ENCODE results near the gene SYT12. TPM values are rescaled to one million over a fixed set of nuclear protein-coding genes. Genes with fewer than 3 reads are reported as not detected.
A peak's percentile ranks its signal among the peaks of the same experiment; 100 is the strongest.

The SYT12 gene
- total and polyA plus RNA-seq, 7 experiments from 2014 or later, result not detected

- H3K9me3 ChIP-seq (ENCODE audit: control insufficient read depth in 2 of 3, low read length in 3 of 3), result no peaks in the 10 kb centered on the region
- ChIA-PET CTCF (no interaction called here), POLR2A (no interaction called here)
- no peaks in the 10 kb centered on the region for H3K36me3 ChIP-seq (ENCODE audit: control insufficient read depth in 2 of 3, insufficient read depth in 3 of 3, low read length in 3 of 3)
- peaks cover 9 to 18% of the 10 kb centered on the region in 2 donors for H3K27me3 ChIP-seq (ENCODE audit: control insufficient read depth in 2 of 2, insufficient read depth in 2 of 2, low read length in 2 of 2)
- Mint-ChIP-seq H3K4me3 (peak overlapping the region in 8 of 10 donors; percentile 39 to 91 (median 82)), H3K27ac (peak overlapping the region in 2 of 9 donors; percentile 48 to 95), H3K4me1 (peaks cover 4 to 32% (median 24%) of the 10 kb centered on the region in 7 donors), H3K9me3 (peaks cover 0 to 5% (median 0%) of the 10 kb centered on the region in 11 donors), H3K27me3 (peaks cover 23 to 73% (median 39%) of the 10 kb centered on the region in 5 donors), H3K36me3 (peaks cover 0 to 3% (median 0%) of the 10 kb centered on the region in 5 donors)
- peaks cover 24 to 31% of the 10 kb centered on the region in 2 donors for H3K4me1 ChIP-seq (ENCODE audit: control insufficient read depth in 2 of 2, insufficient read depth in 2 of 2, low read length in 2 of 2)
- ATAC-seq (no peak), DNase-seq (peak in 3 of 9 donors; percentile 5 to 15 (median 13))
- intact Hi-C loops (cut with micrococcal nuclease), result loop anchor here in 1 of 2 donors (1.0 to 5.0 kb wide), 2 partner anchors 47 to 67 kb away; partner anchors contain the start of gene PC
- peak overlapping the region; percentile 5 for H3K4me3 ChIP-seq (ENCODE audit: low read length)
- H3K27ac ChIP-seq (ENCODE audit: low read depth, low read length), result no peak overlapping the region
Measured at GRCh38 chr11:67024966-67025365, 2.0 kb downstream of the SYT12 start.

- Mint-ChIP-seq H3K9me3 (peaks cover 0 to 5% (median 0%) of the 10 kb centered on the region in 11 donors), H3K4me1 (peaks cover 4 to 32% (median 24%) of the 10 kb centered on the region in 7 donors), H3K4me3 (no peak overlapping the region), H3K27ac (no peak overlapping the region), H3K36me3 (peaks cover 0 to 3% (median 0%) of the 10 kb centered on the region in 5 donors), H3K27me3 (peaks cover 23 to 76% (median 38%) of the 10 kb centered on the region in 5 donors)
- intact Hi-C loops (cut with micrococcal nuclease), result no loop called here
- no peak overlapping the region for H3K27ac ChIP-seq (ENCODE audit: low read depth, low read length)
- DNase-seq (no peak), ATAC-seq (no peak)
- no peaks in the 10 kb centered on the region for H3K36me3 ChIP-seq (ENCODE audit: control insufficient read depth in 2 of 3, insufficient read depth in 3 of 3, low read length in 3 of 3)
- no peak overlapping the region for H3K4me3 ChIP-seq (ENCODE audit: low read length)
- peaks cover 9 to 18% of the 10 kb centered on the region in 2 donors for H3K27me3 ChIP-seq (ENCODE audit: control insufficient read depth in 2 of 2, insufficient read depth in 2 of 2, low read length in 2 of 2)
- H3K4me1 ChIP-seq (ENCODE audit: control insufficient read depth in 2 of 2, insufficient read depth in 2 of 2, low read length in 2 of 2), result peaks cover 24 to 31% of the 10 kb centered on the region in 2 donors
- POLR2A ChIA-PET, result interaction anchor here (0.8 kb wide), 1 partner anchor 13 kb away, joined by 4 read pairs; no protein-coding TSS in a partner anchor
- CTCF ChIA-PET, result interaction anchor here (0.6 kb wide), 1 partner anchor 55 kb away, joined by 3 read pairs; no protein-coding TSS in a partner anchor
- H3K9me3 ChIP-seq (ENCODE audit: control insufficient read depth in 2 of 3, low read length in 3 of 3), result no peaks in the 10 kb centered on the region
Measured at GRCh38 chr11:67025750-67026149, 2.8 kb downstream of the SYT12 start.

- Mint-ChIP-seq H3K36me3 (no peaks in the 10 kb centered on the region), H3K4me3 (no peak overlapping the region), H3K27me3 (peaks cover 31 to 74% (median 36%) of the 10 kb centered on the region in 5 donors), H3K9me3 (peaks cover 0 to 5% (median 0%) of the 10 kb centered on the region in 11 donors), H3K27ac (no peak overlapping the region), H3K4me1 (peaks cover 4 to 31% (median 23%) of the 10 kb centered on the region in 7 donors)
- Histone ChIP-seq H3K27me3 (ENCODE audit: control insufficient read depth in 2 of 2, insufficient read depth in 2 of 2, low read length in 2 of 2) (peaks cover 9 to 20% of the 10 kb centered on the region in 2 donors), H3K4me1 (ENCODE audit: control insufficient read depth in 2 of 2, insufficient read depth in 2 of 2, low read length in 2 of 2) (peaks cover 24 to 31% of the 10 kb centered on the region in 2 donors), H3K36me3 (ENCODE audit: control insufficient read depth in 2 of 3, insufficient read depth in 3 of 3, low read length in 3 of 3) (no peaks in the 10 kb centered on the region), H3K4me3 (ENCODE audit: low read length) (no peak overlapping the region), H3K9me3 (ENCODE audit: control insufficient read depth in 2 of 3, low read length in 3 of 3) (no peaks in the 10 kb centered on the region), H3K27ac (ENCODE audit: low read depth, low read length) (no peak overlapping the region)
- ChIA-PET POLR2A (no interaction called here), CTCF (interaction anchor here (0.7 kb wide), 1 partner anchor 41 kb away, joined by 4 read pairs; no protein-coding TSS in a partner anchor)
- intact Hi-C loops (cut with micrococcal nuclease), result no loop called here
- no peak for DNase-seq
- ATAC-seq, result no peak
Measured at GRCh38 chr11:67026941-67027340, 4.0 kb downstream of the SYT12 start.

- Mint-ChIP-seq H3K27me3 (peaks cover 32 to 70% (median 38%) of the 10 kb centered on the region in 5 donors), H3K4me1 (peaks cover 4 to 26% (median 18%) of the 10 kb centered on the region in 7 donors), H3K36me3 (no peaks in the 10 kb centered on the region), H3K9me3 (peaks cover 0 to 5% (median 0%) of the 10 kb centered on the region in 11 donors), H3K4me3 (no peak overlapping the region), H3K27ac (no peak overlapping the region)
- Histone ChIP-seq H3K27ac (ENCODE audit: low read depth, low read length) (no peak overlapping the region), H3K9me3 (ENCODE audit: control insufficient read depth in 2 of 3, low read length in 3 of 3) (no peaks in the 10 kb centered on the region), H3K27me3 (ENCODE audit: control insufficient read depth in 2 of 2, insufficient read depth in 2 of 2, low read length in 2 of 2) (peaks cover 3 to 15% of the 10 kb centered on the region in 2 donors), H3K36me3 (ENCODE audit: control insufficient read depth in 2 of 3, insufficient read depth in 3 of 3, low read length in 3 of 3) (no peaks in the 10 kb centered on the region), H3K4me3 (ENCODE audit: low read length) (no peak overlapping the region), H3K4me1 (ENCODE audit: control insufficient read depth in 2 of 2, insufficient read depth in 2 of 2, low read length in 2 of 2) (peaks cover 21 to 27% of the 10 kb centered on the region in 2 donors)
- intact Hi-C loops (cut with micrococcal nuclease), result no loop called here
- DNase-seq (no peak), ATAC-seq (no peak)
- POLR2A ChIA-PET, result no interaction called here
- CTCF ChIA-PET, result interaction anchor here (0.7 kb wide), 1 partner anchor 40 kb away, joined by 4 read pairs; no protein-coding TSS in a partner anchor
Measured at GRCh38 chr11:67027483-67027930, 4.6 kb downstream of the SYT12 start.

- no peaks in the 10 kb centered on the region for H3K9me3 ChIP-seq (ENCODE audit: control insufficient read depth in 2 of 3, low read length in 3 of 3)
- no peak overlapping the region for H3K4me3 ChIP-seq (ENCODE audit: low read length)
- Mint-ChIP-seq H3K27me3 (peaks cover 29 to 66% (median 38%) of the 10 kb centered on the region in 5 donors), H3K4me3 (no peak overlapping the region), H3K36me3 (no peaks in the 10 kb centered on the region), H3K9me3 (peaks cover 0 to 5% (median 0%) of the 10 kb centered on the region in 11 donors), H3K27ac (no peak overlapping the region), H3K4me1 (peaks cover 4 to 23% (median 17%) of the 10 kb centered on the region in 7 donors)
- H3K4me1 ChIP-seq (ENCODE audit: control insufficient read depth in 2 of 2, insufficient read depth in 2 of 2, low read length in 2 of 2), result peaks cover 17 to 22% of the 10 kb centered on the region in 2 donors
- DNase-seq (no peak), ATAC-seq (no peak)
- no peaks in the 10 kb centered on the region for H3K36me3 ChIP-seq (ENCODE audit: control insufficient read depth in 2 of 3, insufficient read depth in 3 of 3, low read length in 3 of 3)
- H3K27me3 ChIP-seq (ENCODE audit: control insufficient read depth in 2 of 2, insufficient read depth in 2 of 2, low read length in 2 of 2), result peaks cover 0 to 14% of the 10 kb centered on the region in 2 donors
- intact Hi-C loops (cut with micrococcal nuclease), result no loop called here
- ChIA-PET CTCF (no interaction called here), POLR2A (no interaction called here)
- no peak overlapping the region for H3K27ac ChIP-seq (ENCODE audit: low read depth, low read length)
Measured at GRCh38 chr11:67027943-67028542, 5.1 kb downstream of the SYT12 start.

GRCh38 chr11:67029146-67029545 lies 6.2 kb downstream of the SYT12 start:
- ChIA-PET CTCF (no interaction called here), POLR2A (interaction anchor here (0.6 kb wide), 2 partner anchors 50 to 185 kb away, joined by 3 to 6 read pairs; no protein-coding TSS in a partner anchor)
- no peak overlapping the region for H3K27ac ChIP-seq (ENCODE audit: low read depth, low read length)
- Mint-ChIP-seq H3K36me3 (no peaks in the 10 kb centered on the region), H3K27me3 (peaks cover 25 to 66% (median 38%) of the 10 kb centered on the region in 5 donors), H3K9me3 (peaks cover 0 to 5% (median 0%) of the 10 kb centered on the region in 11 donors), H3K4me3 (no peak overlapping the region), H3K4me1 (peaks cover 4 to 15% (median 15%) of the 10 kb centered on the region in 7 donors), H3K27ac (no peak overlapping the region)
- H3K36me3 ChIP-seq (ENCODE audit: control insufficient read depth in 2 of 3, insufficient read depth in 3 of 3, low read length in 3 of 3), result no peaks in the 10 kb centered on the region
- peaks cover 11 to 13% of the 10 kb centered on the region in 2 donors for H3K4me1 ChIP-seq (ENCODE audit: control insufficient read depth in 2 of 2, insufficient read depth in 2 of 2, low read length in 2 of 2)
- no peak for ATAC-seq
- DNase-seq, result no peak
- peaks cover 0 to 7% of the 10 kb centered on the region in 2 donors for H3K27me3 ChIP-seq (ENCODE audit: control insufficient read depth in 2 of 2, insufficient read depth in 2 of 2, low read length in 2 of 2)
- intact Hi-C loops (cut with micrococcal nuclease), result no loop called here
- no peaks in the 10 kb centered on the region for H3K9me3 ChIP-seq (ENCODE audit: control insufficient read depth in 2 of 3, low read length in 3 of 3)
- no peak overlapping the region for H3K4me3 ChIP-seq (ENCODE audit: low read length)

Data from naive thymus-derived CD4-positive, alpha-beta T cell (primary cell).